ENCODE results near the gene ALDH4A1.
"Not testable (repeated sequence)": the region's sequence is repeated elsewhere in the genome, so short reads cannot be mapped to it uniquely, and the experiment has no call there.

DNA sequence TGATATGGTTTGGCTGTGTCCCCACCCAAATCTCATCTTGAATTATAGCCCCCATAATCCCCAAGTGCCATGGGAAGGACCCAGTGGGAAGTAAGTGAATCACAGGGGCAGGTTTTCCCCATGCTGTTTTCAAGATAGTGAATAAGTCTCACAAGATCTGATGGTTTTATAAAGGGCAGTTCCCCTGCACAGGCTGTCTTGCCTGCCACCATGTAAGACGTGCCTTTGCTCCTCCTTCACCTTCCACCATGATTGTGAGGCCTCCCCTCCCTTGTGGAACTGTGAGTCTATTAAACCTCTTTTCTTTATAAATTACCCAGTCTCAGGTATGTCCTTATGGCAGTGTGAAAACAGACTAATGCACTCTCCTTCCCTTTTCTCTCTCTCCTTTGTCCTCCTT, 70.0 kb downstream of the ALDH4A1 start:
- TF ChIP-seq, protein P1, sequence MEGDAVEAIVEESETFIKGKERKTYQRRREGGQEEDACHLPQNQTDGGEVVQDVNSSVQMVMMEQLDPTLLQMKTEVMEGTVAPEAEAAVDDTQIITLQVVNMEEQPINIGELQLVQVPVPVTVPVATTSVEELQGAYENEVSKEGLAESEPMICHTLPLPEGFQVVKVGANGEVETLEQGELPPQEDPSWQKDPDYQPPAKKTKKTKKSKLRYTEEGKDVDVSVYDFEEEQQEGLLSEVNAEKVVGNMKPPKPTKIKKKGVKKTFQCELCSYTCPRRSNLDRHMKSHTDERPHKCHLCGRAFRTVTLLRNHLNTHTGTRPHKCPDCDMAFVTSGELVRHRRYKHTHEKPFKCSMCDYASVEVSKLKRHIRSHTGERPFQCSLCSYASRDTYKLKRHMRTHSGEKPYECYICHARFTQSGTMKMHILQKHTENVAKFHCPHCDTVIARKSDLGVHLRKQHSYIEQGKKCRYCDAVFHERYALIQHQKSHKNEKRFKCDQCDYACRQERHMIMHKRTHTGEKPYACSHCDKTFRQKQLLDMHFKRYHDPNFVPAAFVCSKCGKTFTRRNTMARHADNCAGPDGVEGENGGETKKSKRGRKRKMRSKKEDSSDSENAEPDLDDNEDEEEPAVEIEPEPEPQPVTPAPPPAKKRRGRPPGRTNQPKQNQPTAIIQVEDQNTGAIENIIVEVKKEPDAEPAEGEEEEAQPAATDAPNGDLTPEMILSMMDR (conservative IDR thresholded peaks at IDR 0.05; ENCODE audit: low read depth in 2 of 2) = not testable (repeated sequence)
- not testable (repeated sequence) for TF ChIP-seq POLR2AphosphoS5 (IDR thresholded peaks at IDR 0.05; ENCODE audit: low read depth); ZNF331 (CRISPR knock-in tag; IDR thresholded peaks at IDR 0.05; ENCODE audit: low read depth); JUNB (IDR thresholded peaks at IDR 0.05; ENCODE audit: unreplicated experiment); EZH2 (IDR thresholded peaks at IDR 0.05; ENCODE audit: low read depth, unreplicated experiment); EZH2phosphoT487 (IDR thresholded peaks at IDR 0.05; ENCODE audit: unreplicated experiment); NANOG (IDR thresholded peaks at IDR 0.05; ENCODE audit: borderline replicate concordance); CREB1 (CRISPR knock-in tag; IDR thresholded peaks at IDR 0.05; ENCODE audit: low read depth); STAT1 (IDR thresholded peaks at IDR 0.05; ENCODE audit: unreplicated experiment)
- TF ChIP-seq, protein P2, sequence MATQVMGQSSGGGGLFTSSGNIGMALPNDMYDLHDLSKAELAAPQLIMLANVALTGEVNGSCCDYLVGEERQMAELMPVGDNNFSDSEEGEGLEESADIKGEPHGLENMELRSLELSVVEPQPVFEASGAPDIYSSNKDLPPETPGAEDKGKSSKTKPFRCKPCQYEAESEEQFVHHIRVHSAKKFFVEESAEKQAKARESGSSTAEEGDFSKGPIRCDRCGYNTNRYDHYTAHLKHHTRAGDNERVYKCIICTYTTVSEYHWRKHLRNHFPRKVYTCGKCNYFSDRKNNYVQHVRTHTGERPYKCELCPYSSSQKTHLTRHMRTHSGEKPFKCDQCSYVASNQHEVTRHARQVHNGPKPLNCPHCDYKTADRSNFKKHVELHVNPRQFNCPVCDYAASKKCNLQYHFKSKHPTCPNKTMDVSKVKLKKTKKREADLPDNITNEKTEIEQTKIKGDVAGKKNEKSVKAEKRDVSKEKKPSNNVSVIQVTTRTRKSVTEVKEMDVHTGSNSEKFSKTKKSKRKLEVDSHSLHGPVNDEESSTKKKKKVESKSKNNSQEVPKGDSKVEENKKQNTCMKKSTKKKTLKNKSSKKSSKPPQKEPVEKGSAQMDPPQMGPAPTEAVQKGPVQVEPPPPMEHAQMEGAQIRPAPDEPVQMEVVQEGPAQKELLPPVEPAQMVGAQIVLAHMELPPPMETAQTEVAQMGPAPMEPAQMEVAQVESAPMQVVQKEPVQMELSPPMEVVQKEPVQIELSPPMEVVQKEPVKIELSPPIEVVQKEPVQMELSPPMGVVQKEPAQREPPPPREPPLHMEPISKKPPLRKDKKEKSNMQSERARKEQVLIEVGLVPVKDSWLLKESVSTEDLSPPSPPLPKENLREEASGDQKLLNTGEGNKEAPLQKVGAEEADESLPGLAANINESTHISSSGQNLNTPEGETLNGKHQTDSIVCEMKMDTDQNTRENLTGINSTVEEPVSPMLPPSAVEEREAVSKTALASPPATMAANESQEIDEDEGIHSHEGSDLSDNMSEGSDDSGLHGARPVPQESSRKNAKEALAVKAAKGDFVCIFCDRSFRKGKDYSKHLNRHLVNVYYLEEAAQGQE (IDR thresholded peaks at IDR 0.05; ENCODE audit: unreplicated experiment) = not testable (repeated sequence)
